ENCODE results near the gene RAB20.
"Not testable (repeated sequence)": the region's sequence is repeated elsewhere in the genome, so short reads cannot be mapped to it uniquely, and the experiment has no call there.

RAB20 gene

GRCh38 chr13:110554946-110555345, 6.6 kb downstream of the RAB20 start:
- no peak for DNase-seq (ENCODE audit: low spot score)

GRCh38 chr13:110554227-110554836, 7.2 kb downstream of the RAB20 start:
- DNase-seq (ENCODE audit: low spot score): no peak

GRCh38 chr13:110553417-110553816, 8.1 kb downstream of the RAB20 start:
- no peak for DNase-seq (ENCODE audit: low spot score)

- DNase-seq (ENCODE audit: low spot score): no peak
These were observed 8.8 kb downstream of the RAB20 start for GRCh38 chr13:110552767-110553166.

- DNase-seq (ENCODE audit: low spot score): peak; percentile 22
These were observed 10.2 kb downstream of the RAB20 start for GRCh38 chr13:110551284-110551683.

- DNase-seq (ENCODE audit: low spot score): no peak
These were observed 11.7 kb downstream of the RAB20 start for GRCh38 chr13:110549795-110550160.

- no peak for DNase-seq (ENCODE audit: low spot score)
These were observed 12.4 kb downstream of the RAB20 start for GRCh38 chr13:110548891-110549794.

- no peak for DNase-seq (ENCODE audit: low spot score)
These were observed 14.6 kb downstream of the RAB20 start for GRCh38 chr13:110546926-110547325.

- DNase-seq (ENCODE audit: low spot score): no peak
These were observed 15.1 kb downstream of the RAB20 start for GRCh38 chr13:110546378-110546777.

GRCh38 chr13:110542169-110542796, 19.2 kb downstream of the RAB20 start:
- no peak for DNase-seq (ENCODE audit: low spot score)

GRCh38 chr13:110541526-110541920, 20.0 kb downstream of the RAB20 start:
- no peak for DNase-seq (ENCODE audit: low spot score)

GRCh38 chr13:110540871-110541525, 20.5 kb downstream of the RAB20 start:
- DNase-seq (ENCODE audit: low spot score): peak; percentile 60

GRCh38 chr13:110539894-110540293, 21.6 kb downstream of the RAB20 start:
- no peak for DNase-seq (ENCODE audit: low spot score)

- DNase-seq (ENCODE audit: low spot score): no peak
These were observed 22.9 kb downstream of the RAB20 start for GRCh38 chr13:110538632-110539031.

- DNase-seq (ENCODE audit: low spot score): no peak
These were observed 25.4 kb downstream of the RAB20 start for GRCh38 chr13:110536006-110536693.

- DNase-seq (ENCODE audit: low spot score): no peak
These were observed 26.0 kb downstream of the RAB20 start for GRCh38 chr13:110535526-110535925.

GRCh38 chr13:110533771-110534670, 27.5 kb downstream of the RAB20 start:
- no peak for DNase-seq (ENCODE audit: low spot score)

GRCh38 chr13:110532258-110532657, 29.3 kb downstream of the RAB20 start:
- not testable (repeated sequence) for DNase-seq (ENCODE audit: low spot score)

- DNase-seq (ENCODE audit: low spot score): no peak
These were observed 29.8 kb downstream of the RAB20 start for GRCh38 chr13:110531671-110532083.

- no peak for DNase-seq (ENCODE audit: low spot score)
These were observed 30.4 kb downstream of the RAB20 start for GRCh38 chr13:110531100-110531499.
